A673 (cell line): ENCODE results near the gene SYTL3.

Source experiments
- CTCF ChIP-seq: fragments of 300-800, 200-600 bp; sonication (generic); conservative IDR thresholded peaks from 2 replicates; pipeline ENCODE4 v1.5.1; 2017; ENCODE audit warnings: low read depth, mild to moderate bottlenecking, antibody characterized with exemption, low read length, moderate library complexity, mixed read lengths
- EZH2 ChIP-seq: fragments of 200-600 bp; sonication (generic); IDR thresholded peaks from 2 replicates; pipeline ENCODE4 v1.6.1; 2017; ENCODE audit warnings: borderline replicate concordance, low read depth, mild to moderate bottlenecking, mixed read lengths, antibody characterized with exemption, low read length; ENCODE audit not compliant: poor library complexity, severe bottlenecking

- no peak for TF ChIP-seq CTCF
- TF ChIP-seq EZH2: no peak
Measured at GRCh38 chr6:158774717-158775449, 125.0 kb downstream of the SYTL3 start.
